ENCODE data around the gene PCDHB16. TPM values are rescaled to one million over a fixed set of nuclear protein-coding genes. Genes with fewer than 3 reads are reported as not detected.
"Not testable (repeated sequence)": the region's sequence is repeated elsewhere in the genome, so short reads cannot be mapped to it uniquely, and the experiment has no call there.

The PCDHB16 gene
- total and polyA plus RNA-seq, 8 donors = 0.12 to 1.7 (median 0.58) TPM; not detected in 1

DNA sequence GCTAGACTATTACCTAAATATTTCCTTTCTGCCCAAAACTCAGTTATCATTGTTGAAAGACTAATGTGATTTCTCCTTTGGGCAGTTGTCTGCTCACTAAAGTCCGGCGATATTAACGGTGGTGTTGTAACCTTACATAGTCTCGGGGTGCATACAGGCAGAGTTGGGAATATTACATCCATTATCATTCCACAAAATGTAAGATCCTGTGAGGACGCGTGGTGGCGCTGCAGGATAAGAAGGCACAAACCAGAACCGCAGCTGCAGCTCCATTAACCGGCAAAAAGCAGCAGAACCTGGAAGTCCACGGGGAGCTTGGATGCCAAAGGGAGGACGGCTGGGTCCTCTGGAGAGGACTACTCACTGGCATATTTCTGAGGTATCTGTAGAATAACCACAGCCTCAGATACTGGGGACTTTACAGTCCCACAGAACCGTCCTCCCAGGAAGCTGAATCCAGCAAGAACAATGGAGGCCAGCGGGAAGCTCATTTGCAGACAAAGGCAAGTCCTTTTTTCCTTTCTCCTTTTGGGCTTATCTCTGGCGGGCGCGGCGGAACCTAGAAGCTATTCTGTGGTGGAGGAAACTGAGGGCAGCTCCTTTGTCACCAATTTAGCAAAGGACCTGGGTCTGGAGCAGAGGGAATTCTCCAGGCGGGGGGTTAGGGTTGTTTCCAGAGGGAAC lies 31.6 kb downstream of the PCDHB16 start, which contains the start of gene PCDHB13:
TSS of gene PCDHB13 (plus strand) at position 264 of the 684 bp plus-strand sequence. CDS start at position 469, 205 bp downstream.
- Histone ChIP-seq H3K9me3 (peaks cover 20 to 95% (median 74%) of the 10 kb centered on the region in 4 donors), H3K27me3 (peaks cover 0 to 42% (median 0%) of the 10 kb centered on the region in 3 donors), H3K36me3 (peaks cover 0 to 12% (median 0%) of the 10 kb centered on the region in 4 donors)
- H3K4me3 ChIP-seq; H3K4me1 ChIP-seq; intact Hi-C loops (cut with DNase I; ENCODE audit: low total_unique reads); H3K27ac ChIP-seq: not testable (repeated sequence)
- 4 to 13% (median 8%) methylated on average over 10 to 13 of the region's 18 CpGs for WGBS, 5 donors
- TF ChIP-seq, protein P1, sequence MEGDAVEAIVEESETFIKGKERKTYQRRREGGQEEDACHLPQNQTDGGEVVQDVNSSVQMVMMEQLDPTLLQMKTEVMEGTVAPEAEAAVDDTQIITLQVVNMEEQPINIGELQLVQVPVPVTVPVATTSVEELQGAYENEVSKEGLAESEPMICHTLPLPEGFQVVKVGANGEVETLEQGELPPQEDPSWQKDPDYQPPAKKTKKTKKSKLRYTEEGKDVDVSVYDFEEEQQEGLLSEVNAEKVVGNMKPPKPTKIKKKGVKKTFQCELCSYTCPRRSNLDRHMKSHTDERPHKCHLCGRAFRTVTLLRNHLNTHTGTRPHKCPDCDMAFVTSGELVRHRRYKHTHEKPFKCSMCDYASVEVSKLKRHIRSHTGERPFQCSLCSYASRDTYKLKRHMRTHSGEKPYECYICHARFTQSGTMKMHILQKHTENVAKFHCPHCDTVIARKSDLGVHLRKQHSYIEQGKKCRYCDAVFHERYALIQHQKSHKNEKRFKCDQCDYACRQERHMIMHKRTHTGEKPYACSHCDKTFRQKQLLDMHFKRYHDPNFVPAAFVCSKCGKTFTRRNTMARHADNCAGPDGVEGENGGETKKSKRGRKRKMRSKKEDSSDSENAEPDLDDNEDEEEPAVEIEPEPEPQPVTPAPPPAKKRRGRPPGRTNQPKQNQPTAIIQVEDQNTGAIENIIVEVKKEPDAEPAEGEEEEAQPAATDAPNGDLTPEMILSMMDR (IDR thresholded peaks at IDR 0.05) = peak in 2 of 7 experiments; percentile 13 to 28
- DNase-seq = peak; percentile 56 to 65

DNA sequence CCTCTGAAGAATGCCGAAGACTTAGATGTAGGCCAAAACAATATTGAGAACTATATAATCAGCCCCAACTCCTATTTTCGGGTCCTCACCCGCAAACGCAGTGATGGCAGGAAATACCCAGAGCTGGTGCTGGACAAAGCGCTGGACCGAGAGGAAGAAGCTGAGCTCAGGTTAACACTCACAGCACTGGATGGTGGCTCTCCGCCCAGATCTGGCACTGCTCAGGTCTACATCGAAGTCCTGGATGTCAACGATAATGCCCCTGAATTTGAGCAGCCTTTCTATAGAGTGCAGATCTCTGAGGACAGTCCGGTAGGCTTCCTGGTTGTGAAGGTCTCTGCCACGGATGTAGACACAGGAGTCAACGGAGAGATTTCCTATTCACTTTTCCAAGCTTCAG lies 32.4 kb downstream of the PCDHB16 start:
- intact Hi-C loops (cut with DNase I; ENCODE audit: low total_unique reads); DNase-seq; H3K27ac ChIP-seq; H3K4me1 ChIP-seq; H3K4me3 ChIP-seq: not testable (repeated sequence)
- peaks cover 24 to 95% (median 74%) of the 10 kb centered on the region in 4 donors for H3K9me3 ChIP-seq
- 54 to 66% (median 59%) methylated on average over 9 to 12 of the region's 12 CpGs for WGBS, 5 donors
- H3K27me3 ChIP-seq = peaks cover 0 to 35% (median 0%) of the 10 kb centered on the region in 3 donors
- H3K36me3 ChIP-seq = peaks cover 0 to 16% (median 0%) of the 10 kb centered on the region in 4 donors

DNA sequence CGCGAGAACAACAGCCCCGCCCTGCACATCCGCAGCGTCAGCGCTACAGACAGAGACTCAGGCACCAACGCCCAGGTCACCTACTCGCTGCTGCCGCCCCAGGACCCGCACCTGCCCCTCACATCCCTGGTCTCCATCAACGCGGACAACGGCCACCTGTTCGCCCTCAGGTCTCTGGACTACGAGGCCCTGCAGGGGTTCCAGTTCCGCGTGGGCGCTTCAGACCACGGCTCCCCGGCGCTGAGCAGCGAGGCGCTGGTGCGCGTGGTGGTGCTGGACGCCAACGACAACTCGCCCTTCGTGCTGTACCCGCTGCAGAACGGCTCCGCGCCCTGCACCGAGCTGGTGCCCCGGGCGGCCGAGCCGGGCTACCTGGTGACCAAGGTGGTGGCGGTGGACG lies 33.3 kb downstream of the PCDHB16 start:
- H3K27me3 ChIP-seq = peaks cover 0 to 26% (median 0%) of the 10 kb centered on the region in 3 donors
- DNase-seq; intact Hi-C loops (cut with DNase I; ENCODE audit: low total_unique reads); H3K27ac ChIP-seq; H3K4me1 ChIP-seq; H3K4me3 ChIP-seq: not testable (repeated sequence)
- WGBS, 5 donors = 25 to 42% (median 36%) methylated on average over 10 to 36 of the region's 40 CpGs
- H3K36me3 ChIP-seq = peaks cover 0 to 16% (median 0%) of the 10 kb centered on the region in 4 donors
- H3K9me3 ChIP-seq = peaks cover 15 to 95% (median 74%) of the 10 kb centered on the region in 4 donors

DNA sequence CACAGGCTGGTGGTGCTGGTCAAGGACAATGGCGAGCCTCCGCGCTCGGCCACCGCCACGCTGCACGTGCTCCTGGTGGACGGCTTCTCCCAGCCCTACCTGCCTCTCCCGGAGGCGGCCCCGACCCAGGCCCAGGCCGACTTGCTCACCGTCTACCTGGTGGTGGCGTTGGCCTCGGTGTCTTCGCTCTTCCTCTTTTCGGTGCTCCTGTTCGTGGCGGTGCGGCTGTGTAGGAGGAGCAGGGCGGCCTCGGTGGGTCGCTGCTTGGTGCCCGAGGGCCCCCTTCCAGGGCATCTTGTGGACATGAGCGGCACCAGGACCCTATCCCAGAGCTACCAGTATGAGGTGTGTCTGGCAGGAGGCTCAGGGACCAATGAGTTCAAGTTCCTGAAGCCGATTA lies 33.8 kb downstream of the PCDHB16 start:
- peaks cover 0 to 21% (median 0%) of the 10 kb centered on the region in 3 donors for H3K27me3 ChIP-seq
- H3K4me1 ChIP-seq; DNase-seq; intact Hi-C loops (cut with DNase I; ENCODE audit: low total_unique reads); H3K4me3 ChIP-seq; H3K27ac ChIP-seq: not testable (repeated sequence)
- H3K36me3 ChIP-seq = peaks cover 0 to 16% (median 1%) of the 10 kb centered on the region in 4 donors
- H3K9me3 ChIP-seq = peaks cover 12 to 95% (median 72%) of the 10 kb centered on the region in 4 donors
- 31 to 51% (median 37%) methylated on average over 12 to 26 of the region's 26 CpGs for WGBS, 5 donors

DNA sequence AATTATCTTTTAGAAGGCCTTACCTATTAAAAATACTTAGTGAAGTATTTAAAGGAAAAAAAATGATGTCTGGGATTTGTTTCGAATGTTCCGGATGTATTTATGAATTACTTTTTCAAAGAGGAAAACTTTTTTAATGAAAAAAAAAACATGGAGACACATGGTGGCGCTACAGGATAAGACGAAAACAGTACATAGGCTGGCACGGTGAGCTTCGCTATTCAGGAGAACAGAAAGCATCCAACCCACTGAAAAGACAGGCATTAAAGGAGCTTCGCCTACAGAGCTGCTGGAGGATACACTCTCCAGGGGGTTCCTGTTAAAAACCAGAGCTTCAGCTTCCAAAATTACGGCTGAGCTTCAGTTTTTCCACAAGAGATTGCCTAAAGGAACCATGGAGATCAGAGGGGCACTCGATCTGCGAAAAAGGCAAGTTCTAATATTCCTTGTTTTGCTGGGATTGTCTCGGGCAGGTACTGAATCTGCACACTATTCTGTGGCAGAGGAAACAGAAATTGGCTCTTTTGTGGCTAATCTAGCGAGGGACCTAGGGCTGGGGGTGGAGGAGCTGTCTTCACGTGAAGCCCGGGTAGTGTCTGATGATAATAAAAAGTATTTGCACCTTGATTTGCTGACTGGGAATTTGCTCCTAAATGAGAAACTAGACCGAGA lies 41.1 kb downstream of the PCDHB16 start, which contains the start of gene PCDHB14:
TSS of gene PCDHB14 (plus strand) at position 232 of the 672 bp plus-strand sequence. CDS start at position 395, 163 bp downstream.
- H3K27ac ChIP-seq = no peak within 1 kb of the TSS
- peaks cover 0 to 10% (median 1%) of the 10 kb centered on the region in 4 donors for H3K36me3 ChIP-seq
- TF ChIP-seq, protein P1 (IDR thresholded peaks at IDR 0.05) = no peak
- no peak for TF ChIP-seq POLR2AphosphoS5 (IDR thresholded peaks at IDR 0.05)
- H3K4me3 ChIP-seq = peak within 1 kb of the TSS; percentile 5 to 23 (median 14)
- H3K4me1 ChIP-seq = no peaks in the 10 kb centered on the region
- intact Hi-C loops (cut with DNase I; ENCODE audit: low total_unique reads) = no loop called here
- DNase-seq = peak in 1 of 2 donors; percentile 52
- H3K27me3 ChIP-seq = peaks cover 0 to 23% (median 0%) of the 10 kb centered on the region in 3 donors
- peaks cover 27 to 97% (median 82%) of the 10 kb centered on the region in 4 donors for H3K9me3 ChIP-seq
- 20 to 31% (median 25%) methylated on average over 15 of the region's 15 CpGs for WGBS, 5 donors

DNA sequence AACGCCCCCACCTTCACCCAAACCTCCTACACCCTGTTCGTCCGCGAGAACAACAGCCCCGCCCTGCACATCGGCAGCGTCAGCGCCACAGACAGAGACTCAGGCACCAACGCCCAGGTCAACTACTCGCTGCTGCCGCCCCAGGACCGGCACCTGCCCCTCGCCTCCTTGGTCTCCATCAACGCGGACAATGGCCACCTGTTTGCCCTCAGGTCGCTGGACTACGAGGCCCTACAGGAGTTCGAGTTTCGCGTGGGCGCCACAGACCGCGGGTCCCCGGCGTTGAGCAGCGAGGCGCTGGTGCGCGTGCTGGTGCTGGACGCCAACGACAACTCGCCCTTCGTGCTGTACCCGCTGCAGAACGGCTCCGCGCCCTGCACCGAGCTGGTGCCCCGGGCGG lies 42.7 kb downstream of the PCDHB16 start:
- Histone ChIP-seq H3K9me3 (peaks cover 20 to 90% (median 72%) of the 10 kb centered on the region in 4 donors), H3K27me3 (peaks cover 0 to 23% (median 0%) of the 10 kb centered on the region in 3 donors)
- H3K4me1 ChIP-seq; H3K27ac ChIP-seq; H3K36me3 ChIP-seq; intact Hi-C loops (cut with DNase I; ENCODE audit: low total_unique reads); H3K4me3 ChIP-seq; DNase-seq: not testable (repeated sequence)
- 19 to 31% (median 27%) methylated on average over 12 to 35 of the region's 40 CpGs for WGBS, 5 donors

DNA sequence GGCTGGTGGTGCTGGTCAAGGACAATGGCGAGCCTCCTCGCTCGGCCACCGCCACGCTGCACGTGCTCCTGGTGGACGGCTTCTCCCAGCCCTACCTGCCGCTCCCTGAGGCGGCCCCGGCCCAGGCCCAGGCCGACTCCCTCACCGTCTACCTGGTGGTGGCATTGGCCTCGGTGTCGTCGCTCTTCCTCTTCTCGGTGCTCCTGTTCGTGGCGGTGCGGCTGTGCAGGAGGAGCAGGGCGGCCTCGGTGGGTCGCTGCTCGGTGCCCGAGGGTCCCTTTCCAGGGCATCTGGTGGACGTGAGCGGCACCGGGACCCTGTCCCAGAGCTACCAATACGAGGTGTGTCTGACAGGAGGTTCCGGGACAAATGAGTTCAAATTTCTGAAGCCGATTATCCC lies 43.2 kb downstream of the PCDHB16 start:
- DNase-seq; H3K36me3 ChIP-seq; H3K4me3 ChIP-seq; H3K4me1 ChIP-seq; H3K27ac ChIP-seq; intact Hi-C loops (cut with DNase I; ENCODE audit: low total_unique reads): not testable (repeated sequence)
- Histone ChIP-seq H3K9me3 (peaks cover 20 to 88% (median 71%) of the 10 kb centered on the region in 4 donors), H3K27me3 (peaks cover 0 to 23% (median 0%) of the 10 kb centered on the region in 3 donors)
- WGBS, 5 donors = 29 to 57% (median 32%) methylated on average over 11 to 30 of the region's 30 CpGs

Data from stomach (tissue), 9 donors.